GM12878 (cell line): ENCODE results near the gene ATP10D.

ENCODE experiments used
- CREB1 ChIP-seq: IDR thresholded peaks from 2 replicates; pipeline ENCODE4 v1.6.1; 2012; ENCODE audit warnings: low read depth, mild to moderate bottlenecking, inconsistent platforms
- ELK1 ChIP-seq: IDR thresholded peaks from 2 replicates; pipeline ENCODE4 v1.6.1; 2012; ENCODE audit warnings: low read depth, low read length, improper control_type of control experiment
- EZH2 ChIP-seq: IDR thresholded peaks from 2 replicates; pipeline ENCODE4 v1.6.1; 2012; ENCODE audit warnings: low read depth, mild to moderate bottlenecking, control low read depth, inconsistent platforms, low read length, borderline replicate concordance; ENCODE audit not compliant: control insufficient read depth
- MXI1 ChIP-seq: fragments of 150-350 bp; IDR thresholded peaks from 2 replicates; pipeline ENCODE4 v1.6.1; 2011; ENCODE audit warnings: low read depth, mild to moderate bottlenecking, inconsistent platforms, low read length, improper control_type of control experiment
- PBX3 ChIP-seq: IDR thresholded peaks from 2 replicates; pipeline ENCODE4 v1.6.1; 2011; ENCODE audit warnings: mild to moderate bottlenecking, low read depth, low read length, moderate library complexity; ENCODE audit not compliant: insufficient replicate concordance
- SREBF2 ChIP-seq: IDR thresholded peaks from 2 replicates; pipeline ENCODE4 v1.6.1; 2012; ENCODE audit warnings: mild to moderate bottlenecking, low read length
- SUPT20H ChIP-seq: IDR thresholded peaks from 2 replicates; pipeline ENCODE4 v1.6.1; 2011; ENCODE audit warnings: low read depth, mild to moderate bottlenecking, low read length, moderate library complexity, borderline replicate concordance; ENCODE audit not compliant: control insufficient read depth
- ZNF384 ChIP-seq: IDR thresholded peaks from 2 replicates; pipeline ENCODE4 v1.6.1; 2012; ENCODE audit warnings: low read depth, mild to moderate bottlenecking, low read length, improper control_type of control experiment, borderline replicate concordance
- TF ChIP-seq, protein P1 (sequence below), 3 experiments: IDR thresholded peaks in 2 of 3; conservative IDR thresholded peaks in 1 of 3; 2 replicates each; pipeline ENCODE4 v1.5.1; 2011; ENCODE audit warnings: low read depth in 3 of 3, low read length in 3 of 3, mild to moderate bottlenecking in 3 of 3, control low read depth in 2 of 3, moderate library complexity in 2 of 3, inconsistent platforms in 1 of 3, mixed read lengths in 1 of 3; ENCODE audit not compliant: control insufficient read depth in 2 of 3, insufficient read depth in 1 of 3; ENCODE audit errors: extremely low read depth in 1 of 3
- TF ChIP-seq, protein P2 (sequence below): IDR thresholded peaks from 2 replicates; pipeline ENCODE4 v1.6.1; 2012; ENCODE audit warnings: low read length, inconsistent platforms
- TF ChIP-seq, protein P3 (sequence below): IDR thresholded peaks from 2 replicates; pipeline ENCODE4 v1.6.1; 2012; ENCODE audit warnings: low read depth, low read length, improper control_type of control experiment

- TF ChIP-seq, protein P1, sequence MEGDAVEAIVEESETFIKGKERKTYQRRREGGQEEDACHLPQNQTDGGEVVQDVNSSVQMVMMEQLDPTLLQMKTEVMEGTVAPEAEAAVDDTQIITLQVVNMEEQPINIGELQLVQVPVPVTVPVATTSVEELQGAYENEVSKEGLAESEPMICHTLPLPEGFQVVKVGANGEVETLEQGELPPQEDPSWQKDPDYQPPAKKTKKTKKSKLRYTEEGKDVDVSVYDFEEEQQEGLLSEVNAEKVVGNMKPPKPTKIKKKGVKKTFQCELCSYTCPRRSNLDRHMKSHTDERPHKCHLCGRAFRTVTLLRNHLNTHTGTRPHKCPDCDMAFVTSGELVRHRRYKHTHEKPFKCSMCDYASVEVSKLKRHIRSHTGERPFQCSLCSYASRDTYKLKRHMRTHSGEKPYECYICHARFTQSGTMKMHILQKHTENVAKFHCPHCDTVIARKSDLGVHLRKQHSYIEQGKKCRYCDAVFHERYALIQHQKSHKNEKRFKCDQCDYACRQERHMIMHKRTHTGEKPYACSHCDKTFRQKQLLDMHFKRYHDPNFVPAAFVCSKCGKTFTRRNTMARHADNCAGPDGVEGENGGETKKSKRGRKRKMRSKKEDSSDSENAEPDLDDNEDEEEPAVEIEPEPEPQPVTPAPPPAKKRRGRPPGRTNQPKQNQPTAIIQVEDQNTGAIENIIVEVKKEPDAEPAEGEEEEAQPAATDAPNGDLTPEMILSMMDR (IDR thresholded peaks at IDR 0.05 in 2 of 3, conservative IDR thresholded peaks at IDR 0.05 in 1 of 3; ENCODE audit: control insufficient read depth in 2 of 3, extremely low read depth in 1 of 3, insufficient read depth in 1 of 3, low read depth in 3 of 3, low read length in 3 of 3), result no peak
- TF ChIP-seq EZH2 (no peak), CREB1 (no peak), ELK1 (no peak), ZNF384 (no peak), MXI1 (no peak), SUPT20H (no peak), PBX3 (no peak), SREBF2 (no peak)
- TF ChIP-seq, protein P2, sequence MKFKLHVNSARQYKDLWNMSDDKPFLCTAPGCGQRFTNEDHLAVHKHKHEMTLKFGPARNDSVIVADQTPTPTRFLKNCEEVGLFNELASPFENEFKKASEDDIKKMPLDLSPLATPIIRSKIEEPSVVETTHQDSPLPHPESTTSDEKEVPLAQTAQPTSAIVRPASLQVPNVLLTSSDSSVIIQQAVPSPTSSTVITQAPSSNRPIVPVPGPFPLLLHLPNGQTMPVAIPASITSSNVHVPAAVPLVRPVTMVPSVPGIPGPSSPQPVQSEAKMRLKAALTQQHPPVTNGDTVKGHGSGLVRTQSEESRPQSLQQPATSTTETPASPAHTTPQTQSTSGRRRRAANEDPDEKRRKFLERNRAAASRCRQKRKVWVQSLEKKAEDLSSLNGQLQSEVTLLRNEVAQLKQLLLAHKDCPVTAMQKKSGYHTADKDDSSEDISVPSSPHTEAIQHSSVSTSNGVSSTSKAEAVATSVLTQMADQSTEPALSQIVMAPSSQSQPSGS, result no peak
- TF ChIP-seq, protein P3, sequence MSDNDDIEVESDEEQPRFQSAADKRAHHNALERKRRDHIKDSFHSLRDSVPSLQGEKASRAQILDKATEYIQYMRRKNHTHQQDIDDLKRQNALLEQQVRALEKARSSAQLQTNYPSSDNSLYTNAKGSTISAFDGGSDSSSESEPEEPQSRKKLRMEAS, result no peak
These were observed 85.7 kb downstream of the ATP10D start for GRCh38 chr4:47570816-47571215.
